ENCODE data around the gene SRGAP3.

SRGAP3 gene

GRCh38 chr3:9255976-9256375 is 6.5 kb upstream of the SRGAP3 start:
- in situ Hi-C loops (cut with MboI; ENCODE audit: low pct_unique_long_range_greater_than_20kb, low sequenced_read_pairs), result no loop called here
- no peak for DNase-seq

- in situ Hi-C loops (cut with MboI; ENCODE audit: low pct_unique_long_range_greater_than_20kb, low sequenced_read_pairs), result no loop called here
- no peak for DNase-seq
Measured at GRCh38 chr3:9254764-9255163, 5.3 kb upstream of the SRGAP3 start.

- DNase-seq, result no peak
- in situ Hi-C loops (cut with MboI; ENCODE audit: low pct_unique_long_range_greater_than_20kb, low sequenced_read_pairs), result no loop called here
Measured at GRCh38 chr3:9253327-9253726, 3.9 kb upstream of the SRGAP3 start.

- in situ Hi-C loops (cut with MboI; ENCODE audit: low pct_unique_long_range_greater_than_20kb, low sequenced_read_pairs), result no loop called here
- DNase-seq, result no peak
Measured at GRCh38 chr3:9251055-9251786, 1.8 kb upstream of the SRGAP3 start.

- in situ Hi-C loops (cut with MboI; ENCODE audit: low pct_unique_long_range_greater_than_20kb, low sequenced_read_pairs), result no loop called here
- DNase-seq, result peak; percentile 24
Measured at GRCh38 chr3:9250236-9250635, 790 bp upstream of the SRGAP3 start.

GRCh38 chr3:9248522-9249271 is 749 bp downstream of the SRGAP3 start:
- in situ Hi-C loops (cut with MboI; ENCODE audit: low pct_unique_long_range_greater_than_20kb, low sequenced_read_pairs), result no loop called here
- peak; percentile 45 for DNase-seq

- in situ Hi-C loops (cut with MboI; ENCODE audit: low pct_unique_long_range_greater_than_20kb, low sequenced_read_pairs), result no loop called here
- peak; percentile 13 for DNase-seq
Measured at GRCh38 chr3:9247941-9248521, 1.4 kb downstream of the SRGAP3 start.

GRCh38 chr3:9247361-9247940 is 2.0 kb downstream of the SRGAP3 start:
- in situ Hi-C loops (cut with MboI; ENCODE audit: low pct_unique_long_range_greater_than_20kb, low sequenced_read_pairs), result no loop called here

GRCh38 chr3:9246189-9246588 is 3.3 kb downstream of the SRGAP3 start:
- DNase-seq, result no peak
- in situ Hi-C loops (cut with MboI; ENCODE audit: low pct_unique_long_range_greater_than_20kb, low sequenced_read_pairs), result no loop called here

More at GRCh38 chr3:9247361-9247940, 2.0 kb downstream of the SRGAP3 start:
- no peak for DNase-seq

- in situ Hi-C loops (cut with MboI; ENCODE audit: low pct_unique_long_range_greater_than_20kb, low sequenced_read_pairs), result no loop called here
- DNase-seq, result no peak
Measured at GRCh38 chr3:9244495-9245183, 4.8 kb downstream of the SRGAP3 start.

- in situ Hi-C loops (cut with MboI; ENCODE audit: low pct_unique_long_range_greater_than_20kb, low sequenced_read_pairs), result no loop called here
- peak; percentile 45 for DNase-seq
Measured at GRCh38 chr3:9241956-9242355, 7.5 kb downstream of the SRGAP3 start.

- in situ Hi-C loops (cut with MboI; ENCODE audit: low pct_unique_long_range_greater_than_20kb, low sequenced_read_pairs), result no loop called here
- no peak for DNase-seq
Measured at GRCh38 chr3:9239680-9240079, 9.8 kb downstream of the SRGAP3 start.

GRCh38 chr3:9238721-9239295 is 10.6 kb downstream of the SRGAP3 start:
- in situ Hi-C loops (cut with MboI; ENCODE audit: low pct_unique_long_range_greater_than_20kb, low sequenced_read_pairs), result no loop called here
- no peak for DNase-seq

- no peak for DNase-seq
- in situ Hi-C loops (cut with MboI; ENCODE audit: low pct_unique_long_range_greater_than_20kb, low sequenced_read_pairs), result no loop called here
Measured at GRCh38 chr3:9238276-9238675, 11.2 kb downstream of the SRGAP3 start.

GRCh38 chr3:9233814-9234600 is 15.4 kb downstream of the SRGAP3 start:
- in situ Hi-C loops (cut with MboI; ENCODE audit: low pct_unique_long_range_greater_than_20kb, low sequenced_read_pairs), result no loop called here
- DNase-seq, result no peak

- DNase-seq, result no peak
- in situ Hi-C loops (cut with MboI; ENCODE audit: low pct_unique_long_range_greater_than_20kb, low sequenced_read_pairs), result no loop called here
Measured at GRCh38 chr3:9233101-9233500, 16.3 kb downstream of the SRGAP3 start.

GRCh38 chr3:9231937-9232336 is 17.5 kb downstream of the SRGAP3 start:
- in situ Hi-C loops (cut with MboI; ENCODE audit: low pct_unique_long_range_greater_than_20kb, low sequenced_read_pairs), result no loop called here
- DNase-seq, result no peak

- DNase-seq, result no peak
- in situ Hi-C loops (cut with MboI; ENCODE audit: low pct_unique_long_range_greater_than_20kb, low sequenced_read_pairs), result no loop called here
Measured at GRCh38 chr3:9231471-9231870, 18.0 kb downstream of the SRGAP3 start.

Measured in KBM-7 (cell line).